Breast epithelium (tissue), 3 donors: ENCODE results near the gene LIMS1.

ENCODE experiments used
- POLR2AphosphoS5 ChIP-seq, 3 donors: sonication (generic); formaldehyde crosslinking; IDR thresholded peaks; one replicate each; pipeline ENCODE4 v1.6.1; 2017; ENCODE audit warnings: antibody characterized with exemption in 3 of 3
- TF ChIP-seq, protein P1 (sequence below), 3 donors: fragments of 450-650 bp; IDR thresholded peaks; one replicate each; pipeline ENCODE4 v1.5.1; 2016 to 2017; ENCODE audit warnings: antibody characterized with exemption in 3 of 3, mild to moderate bottlenecking in 3 of 3, moderate library complexity in 3 of 3

DNA sequence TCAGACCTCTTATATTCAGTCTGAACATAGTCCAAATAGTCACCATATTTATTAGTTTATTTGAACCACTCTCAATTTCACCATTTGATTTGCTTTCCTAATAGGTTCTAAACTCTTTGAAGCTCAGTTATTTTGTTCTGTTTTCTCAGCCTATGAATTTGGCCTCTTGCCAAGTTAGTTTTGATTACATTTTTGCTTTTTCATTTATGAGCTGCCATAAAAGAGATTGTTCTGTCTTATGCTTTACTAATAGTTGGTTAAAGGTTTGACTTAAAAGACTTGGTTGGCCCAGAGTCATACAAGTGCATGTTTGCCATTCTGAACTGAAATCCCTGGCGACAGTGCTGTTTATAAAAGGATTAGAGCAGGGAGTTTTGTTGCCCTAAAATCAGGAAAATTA is 99.1 kb downstream of the LIMS1 start:
- no peak for TF ChIP-seq POLR2AphosphoS5 (IDR thresholded peaks at IDR 0.05)
- TF ChIP-seq, protein P1, sequence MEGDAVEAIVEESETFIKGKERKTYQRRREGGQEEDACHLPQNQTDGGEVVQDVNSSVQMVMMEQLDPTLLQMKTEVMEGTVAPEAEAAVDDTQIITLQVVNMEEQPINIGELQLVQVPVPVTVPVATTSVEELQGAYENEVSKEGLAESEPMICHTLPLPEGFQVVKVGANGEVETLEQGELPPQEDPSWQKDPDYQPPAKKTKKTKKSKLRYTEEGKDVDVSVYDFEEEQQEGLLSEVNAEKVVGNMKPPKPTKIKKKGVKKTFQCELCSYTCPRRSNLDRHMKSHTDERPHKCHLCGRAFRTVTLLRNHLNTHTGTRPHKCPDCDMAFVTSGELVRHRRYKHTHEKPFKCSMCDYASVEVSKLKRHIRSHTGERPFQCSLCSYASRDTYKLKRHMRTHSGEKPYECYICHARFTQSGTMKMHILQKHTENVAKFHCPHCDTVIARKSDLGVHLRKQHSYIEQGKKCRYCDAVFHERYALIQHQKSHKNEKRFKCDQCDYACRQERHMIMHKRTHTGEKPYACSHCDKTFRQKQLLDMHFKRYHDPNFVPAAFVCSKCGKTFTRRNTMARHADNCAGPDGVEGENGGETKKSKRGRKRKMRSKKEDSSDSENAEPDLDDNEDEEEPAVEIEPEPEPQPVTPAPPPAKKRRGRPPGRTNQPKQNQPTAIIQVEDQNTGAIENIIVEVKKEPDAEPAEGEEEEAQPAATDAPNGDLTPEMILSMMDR (IDR thresholded peaks at IDR 0.05): no peak
